H54 (cell line): Measurements from ENCODE around the gene EPHA6.
"Not testable (repeated sequence)": the region's sequence is repeated elsewhere in the genome, so short reads cannot be mapped to it uniquely, and the experiment has no call there.

Source experiments
- DNase-seq: peaks from one replicate; pipeline ENCODE4 v3.0.0; 2011; ENCODE audit warnings: low spot score, mixed read lengths; ENCODE audit not compliant: insufficient read length
- FAIRE-seq: peaks from 3 replicates; lab custom pipeline; 2011; peaks lifted over from hg19 to GRCh38; lab: Jason Lieb, UNC
- POLR2A ChIP-seq: IDR thresholded peaks from 2 replicates; pipeline ENCODE4 v1.6.1; 2011; ENCODE audit warnings: low read depth, mild to moderate bottlenecking, low read length

Gene EPHA6

GRCh38 chr3:97230486-97230885 is 416.1 kb downstream of the EPHA6 start:
- no peak for DNase-seq
- FAIRE-seq = no peak
- TF ChIP-seq POLR2A = no peak

DNA sequence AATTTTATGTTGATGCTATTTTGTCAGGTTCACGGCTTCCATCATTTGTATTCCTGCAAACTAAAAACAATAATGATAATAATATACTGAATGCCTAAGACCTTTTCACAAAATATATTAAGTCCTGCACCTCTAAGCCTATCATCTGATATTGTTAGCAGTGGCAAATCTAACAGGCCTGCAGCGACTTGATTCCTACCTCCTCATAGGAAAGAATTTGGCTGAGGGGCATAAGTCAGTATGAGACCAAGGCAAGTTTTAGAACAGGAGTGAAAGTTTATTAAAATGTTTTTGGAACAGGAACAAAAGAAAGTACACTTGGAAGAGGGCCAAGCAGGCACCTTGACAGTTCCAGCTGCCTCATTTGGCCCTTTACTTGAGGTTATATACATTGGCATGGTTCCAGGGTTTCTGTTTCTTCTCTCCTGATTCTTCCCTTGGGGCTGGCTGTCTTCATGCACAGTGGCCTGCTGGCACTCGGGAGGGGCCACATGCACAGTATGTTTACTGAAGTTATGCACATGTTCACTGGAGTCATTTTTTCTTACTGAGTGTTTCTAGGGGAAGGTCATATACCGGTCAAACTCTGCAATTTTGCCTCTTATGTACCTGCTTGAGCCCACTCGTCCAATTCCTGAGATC is 418.1 kb downstream of the EPHA6 start:
- no peak for TF ChIP-seq POLR2A
- FAIRE-seq (no peak), DNase-seq (no peak)

- no peak for FAIRE-seq
- TF ChIP-seq POLR2A = no peak
- DNase-seq = no peak
These were observed 420.8 kb downstream of the EPHA6 start for GRCh38 chr3:97235179-97235578.

GRCh38 chr3:97235611-97236315 is 421.4 kb downstream of the EPHA6 start:
- DNase-seq = no peak
- no peak for TF ChIP-seq POLR2A
- no peak for FAIRE-seq

DNA sequence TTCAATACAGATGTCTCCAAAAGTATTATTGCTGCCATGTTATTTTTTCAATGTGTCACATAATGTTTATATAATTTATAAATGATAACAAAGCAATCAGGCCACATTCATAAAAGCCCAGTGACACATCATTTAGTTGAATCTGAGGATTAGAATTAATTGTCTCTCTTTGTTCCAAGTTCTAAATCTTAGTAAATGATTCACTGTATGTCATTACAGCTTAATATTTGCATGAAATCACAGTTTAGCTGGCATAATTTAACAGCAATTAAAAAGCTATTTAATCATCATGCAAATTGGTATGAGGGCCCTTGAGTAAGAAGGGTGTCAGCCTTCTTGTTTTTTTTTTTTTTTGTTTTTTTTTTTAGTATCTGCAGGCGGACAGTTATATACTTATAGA is 427.0 kb downstream of the EPHA6 start:
- no peak for TF ChIP-seq POLR2A
- no peak for FAIRE-seq
- no peak for DNase-seq

DNA sequence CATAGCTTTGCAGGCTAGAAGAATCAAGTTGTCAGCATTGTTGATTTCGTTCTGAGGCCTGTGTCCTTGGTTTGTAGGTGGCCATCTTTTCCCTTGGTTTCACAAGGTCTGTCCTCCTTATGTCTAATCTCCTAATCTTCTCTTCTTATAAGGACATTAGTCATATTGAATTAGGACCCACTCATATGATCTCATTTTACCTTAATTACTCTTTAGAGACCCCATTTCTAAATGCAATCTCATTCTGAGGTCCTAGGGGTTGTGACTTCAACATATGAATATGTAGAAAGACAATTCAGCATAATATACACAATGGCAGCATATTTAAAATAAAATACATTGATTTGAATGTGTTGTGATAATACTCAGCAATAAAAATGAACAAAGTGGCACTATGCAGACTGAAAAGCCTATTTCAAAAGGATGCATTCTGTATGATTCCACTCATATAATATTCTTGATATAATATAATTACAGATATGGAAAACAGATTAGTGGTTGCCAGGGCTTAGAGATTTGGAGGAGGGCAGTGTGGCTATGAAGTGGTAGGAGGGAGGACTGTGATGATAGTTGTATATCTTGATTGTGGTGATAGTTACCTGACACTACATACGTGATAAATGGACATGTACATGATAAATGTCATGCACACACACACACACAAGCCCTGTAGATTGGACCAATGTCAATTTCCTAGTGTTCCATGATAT is 431.0 kb downstream of the EPHA6 start:
- DNase-seq = no peak
- FAIRE-seq = no peak
- no peak for TF ChIP-seq POLR2A

GRCh38 chr3:97256060-97256459 is 441.7 kb downstream of the EPHA6 start:
- no peak for FAIRE-seq
- TF ChIP-seq POLR2A = no peak

GRCh38 chr3:97257942-97258697 is 443.7 kb downstream of the EPHA6 start:
- DNase-seq (no peak), FAIRE-seq (no peak)
- no peak for TF ChIP-seq POLR2A

More at GRCh38 chr3:97256060-97256459, 441.7 kb downstream of the EPHA6 start:
- DNase-seq = no peak

DNA sequence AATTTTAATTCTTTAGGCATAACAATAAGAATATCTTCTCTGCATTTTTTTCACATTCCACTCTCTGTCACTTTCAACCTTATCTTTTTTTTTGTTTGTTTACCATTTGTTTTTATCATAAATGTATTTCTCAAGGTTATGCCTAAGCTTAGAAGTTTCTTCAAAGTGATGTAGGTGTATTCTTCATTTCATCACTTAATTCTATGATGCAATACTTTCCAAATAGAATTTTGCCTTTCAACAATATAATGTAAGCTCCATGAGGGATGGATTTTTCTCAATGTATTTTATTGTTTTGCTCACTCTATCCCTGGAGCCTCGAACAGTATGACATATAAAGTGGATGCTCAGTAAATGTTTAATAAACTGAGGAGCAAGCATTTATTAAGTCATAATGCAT is 444.9 kb downstream of the EPHA6 start:
- no peak for FAIRE-seq
- DNase-seq = no peak
- TF ChIP-seq POLR2A = no peak

- DNase-seq (no peak), FAIRE-seq (no peak)
- no peak for TF ChIP-seq POLR2A
These were observed 449.8 kb downstream of the EPHA6 start for GRCh38 chr3:97264180-97264579.

- no peak for DNase-seq
- TF ChIP-seq POLR2A = no peak
- FAIRE-seq = no peak
These were observed 451.0 kb downstream of the EPHA6 start for GRCh38 chr3:97265237-97266005.

DNA sequence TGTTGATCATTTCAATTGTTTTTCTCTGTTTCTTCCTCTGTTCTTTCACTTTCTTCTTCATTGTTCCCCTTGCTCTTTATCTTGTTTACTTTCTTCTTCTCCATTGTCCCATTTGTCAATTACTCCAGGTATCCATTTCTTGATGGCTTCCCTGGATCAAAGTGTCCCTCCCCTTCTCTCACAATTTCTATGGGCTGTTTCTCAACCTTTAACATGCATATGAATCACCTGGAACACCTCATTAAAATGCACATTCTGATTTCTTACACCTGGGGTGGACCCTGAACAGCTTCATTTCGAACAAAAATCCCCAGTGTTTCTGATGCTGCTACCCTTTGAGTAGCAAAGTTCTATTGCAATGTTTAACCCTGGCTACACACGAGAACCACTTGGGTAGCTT is 454.8 kb downstream of the EPHA6 start:
- no peak for TF ChIP-seq POLR2A
- no peak for FAIRE-seq
- no peak for DNase-seq

DNA sequence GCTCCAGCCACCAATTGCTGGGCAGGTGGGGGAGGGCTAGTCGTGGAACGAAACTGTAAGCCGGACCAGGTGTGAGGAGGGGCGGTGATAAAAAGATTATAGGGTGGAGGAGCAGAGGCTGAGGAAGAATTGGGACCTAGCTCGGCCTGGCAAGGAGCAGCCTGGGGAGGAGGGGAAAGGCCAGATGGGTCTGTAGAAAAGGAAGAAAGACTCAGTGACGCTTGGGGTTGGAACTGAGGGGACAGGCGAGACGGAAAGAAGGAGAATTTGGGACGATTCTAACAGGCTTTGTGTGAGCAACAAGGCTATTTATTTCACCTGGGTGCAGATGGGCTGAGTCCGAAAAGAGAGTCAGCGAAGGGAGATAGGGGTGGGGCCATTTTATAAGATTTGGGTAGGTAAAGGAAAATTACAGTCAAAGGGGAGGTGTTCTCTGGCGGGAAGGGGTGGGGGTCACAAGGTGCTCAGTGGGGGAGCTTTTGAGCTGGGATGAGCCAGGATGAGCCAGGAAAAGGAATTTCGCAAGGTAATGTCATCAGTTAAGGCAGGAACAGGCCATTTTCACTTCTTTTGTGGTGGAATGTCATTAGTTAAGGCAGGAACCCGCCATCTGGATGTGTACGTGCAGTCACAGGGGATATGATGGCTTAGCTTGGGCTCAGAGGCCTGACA is 462.6 kb downstream of the EPHA6 start:
- FAIRE-seq, DNase-seq: not testable (repeated sequence)
